Umbilical cord (tissue), 2 donors: ENCODE measurements around the gene PKP1. TPM values are rescaled to one million over a fixed set of nuclear protein-coding genes. Genes with fewer than 3 reads are reported as not detected.

Experiments used
- DNase-seq: peaks from one replicate; pipeline ENCODE4 v3.0.0-alpha.2; 2015; ENCODE audit warnings: low spot score
- total RNA-seq: library from RNA; depleted of rRNA; stranded (reverse); fragments of >200 nt; gene quantifications from one replicate; pipeline ENCODE4 v1.2.3, GENCODE V29; 2014; ENCODE audit warnings: low replicate concordance; ENCODE audit not compliant: insufficient read depth

The PKP1 gene
- total RNA-seq, 1 donor from 2014 or later = 21.9 TPM

DNA sequence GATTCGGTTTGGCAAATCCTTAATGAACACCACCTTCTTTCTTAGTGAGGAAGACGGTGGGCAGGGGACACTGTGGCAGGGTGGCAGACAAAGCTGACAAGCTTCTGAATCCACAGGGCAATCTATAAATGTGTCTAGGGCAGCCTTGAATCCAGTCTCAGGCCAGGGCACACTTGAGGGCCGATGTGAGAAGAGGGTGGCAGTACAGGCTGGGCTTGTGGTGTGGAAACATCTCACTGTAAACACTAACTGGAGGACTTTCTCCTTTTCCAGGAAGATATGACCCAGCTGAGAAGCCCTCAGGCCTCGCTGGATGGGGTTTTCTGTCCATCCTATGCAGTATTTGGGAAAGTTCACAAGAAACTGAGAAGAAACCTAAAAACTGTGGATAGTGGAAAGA is 46.5 kb downstream of the PKP1 start:
- no peak for DNase-seq

GRCh38 chr1:201330541-201330940 is 47.2 kb downstream of the PKP1 start:
- DNase-seq = no peak

DNA sequence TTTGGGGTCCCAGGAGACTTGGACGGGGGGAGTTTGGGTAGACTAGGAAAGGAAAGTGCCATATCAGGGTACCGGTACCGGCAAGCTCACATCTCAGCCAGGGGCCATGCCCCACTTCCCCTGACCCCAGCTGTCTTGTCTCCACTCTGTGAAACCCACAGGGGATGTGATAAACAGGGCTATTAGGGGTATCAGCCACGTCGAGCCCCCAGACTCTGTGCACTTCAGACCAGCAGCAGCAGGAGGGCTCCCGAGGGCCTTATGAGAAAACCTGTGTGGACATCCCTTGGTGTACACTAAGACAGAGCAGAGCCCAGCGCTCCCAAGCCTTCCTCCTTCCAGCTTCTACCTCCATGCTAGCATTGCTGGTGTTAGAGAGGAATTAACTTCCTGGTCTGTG is 47.9 kb downstream of the PKP1 start:
- DNase-seq = no peak

GRCh38 chr1:201332021-201332420 is 48.7 kb downstream of the PKP1 start:
- no peak for DNase-seq

DNA sequence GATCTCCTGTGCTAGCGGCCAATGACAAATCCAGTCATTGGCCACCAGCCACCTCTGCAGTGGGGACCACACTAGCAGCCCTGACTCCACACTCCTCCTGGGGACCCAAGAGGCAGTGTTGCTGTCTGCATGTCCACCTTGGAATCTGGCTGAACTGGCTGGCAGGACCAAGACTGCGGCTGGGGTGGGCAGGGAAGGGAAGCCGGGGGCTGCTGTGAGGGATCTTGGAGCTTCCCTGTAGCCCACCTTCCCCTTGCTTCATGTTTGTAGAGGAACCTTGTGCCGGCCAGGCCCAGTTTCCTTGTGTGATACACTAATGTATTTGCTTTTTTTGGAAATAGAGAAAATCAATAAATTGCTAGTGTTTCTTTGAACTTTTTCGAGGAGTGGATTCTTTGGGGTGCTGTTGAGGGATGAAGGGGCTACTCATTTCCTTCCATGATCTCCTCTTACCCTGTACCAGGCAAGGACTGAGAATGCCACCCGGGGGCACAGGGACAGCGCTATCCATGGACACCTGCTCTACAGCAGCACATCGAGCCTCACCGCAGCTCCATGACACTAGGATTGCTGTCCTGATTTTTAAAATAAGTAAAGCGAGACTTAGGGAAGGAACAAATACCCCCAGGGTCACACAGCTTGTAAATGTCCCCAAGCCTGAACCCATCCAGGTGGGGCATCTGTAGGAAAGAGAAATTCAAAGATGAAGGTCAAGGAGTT is 49.5 kb downstream of the PKP1 start:
- DNase-seq = no peak

- DNase-seq = no peak
Measured at GRCh38 chr1:201334325-201335173, 51.2 kb downstream of the PKP1 start.

GRCh38 chr1:201335174-201335870 is 52.0 kb downstream of the PKP1 start:
- DNase-seq = no peak

DNA sequence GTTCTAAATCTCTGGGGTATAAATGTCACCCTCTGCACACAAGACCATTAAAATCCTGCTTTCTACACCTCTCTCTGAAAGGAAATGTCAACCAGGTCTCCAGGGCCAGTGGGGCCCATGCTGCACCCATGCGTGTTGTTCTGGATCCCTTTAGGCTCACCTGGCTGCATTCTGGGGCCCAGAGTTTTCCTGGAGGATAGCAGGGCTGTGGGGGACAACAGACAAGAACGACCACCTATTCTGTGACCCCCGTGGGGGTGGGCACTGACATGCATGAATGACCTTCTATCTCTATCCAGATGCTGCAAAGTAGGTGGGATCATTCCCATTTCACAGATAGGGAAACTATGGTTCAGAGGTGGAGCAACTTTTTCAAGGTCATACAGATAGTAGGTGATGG is 52.6 kb downstream of the PKP1 start:
- DNase-seq = no peak

GRCh38 chr1:201336711-201337450 is 53.6 kb downstream of the PKP1 start:
- no peak for DNase-seq

DNA sequence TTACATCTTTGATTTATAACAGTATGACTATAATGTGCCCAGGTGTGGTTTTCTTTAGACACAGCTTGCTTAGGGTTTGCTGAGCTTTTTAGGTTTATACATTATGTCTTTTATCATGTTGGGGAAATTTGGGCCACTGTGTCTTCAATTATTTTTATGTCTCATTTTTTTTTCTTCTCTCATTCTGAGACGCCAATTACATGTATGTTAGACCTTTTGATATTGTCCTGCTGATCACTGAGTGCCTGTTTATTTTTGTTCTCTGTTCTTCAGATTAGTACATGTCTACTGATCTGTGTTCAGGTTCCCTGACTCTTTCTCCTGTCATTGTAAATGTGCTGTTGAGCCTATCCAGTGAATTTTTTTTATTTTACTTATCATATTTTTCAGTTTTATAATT is 58.1 kb downstream of the PKP1 start:
- no peak for DNase-seq

DNA sequence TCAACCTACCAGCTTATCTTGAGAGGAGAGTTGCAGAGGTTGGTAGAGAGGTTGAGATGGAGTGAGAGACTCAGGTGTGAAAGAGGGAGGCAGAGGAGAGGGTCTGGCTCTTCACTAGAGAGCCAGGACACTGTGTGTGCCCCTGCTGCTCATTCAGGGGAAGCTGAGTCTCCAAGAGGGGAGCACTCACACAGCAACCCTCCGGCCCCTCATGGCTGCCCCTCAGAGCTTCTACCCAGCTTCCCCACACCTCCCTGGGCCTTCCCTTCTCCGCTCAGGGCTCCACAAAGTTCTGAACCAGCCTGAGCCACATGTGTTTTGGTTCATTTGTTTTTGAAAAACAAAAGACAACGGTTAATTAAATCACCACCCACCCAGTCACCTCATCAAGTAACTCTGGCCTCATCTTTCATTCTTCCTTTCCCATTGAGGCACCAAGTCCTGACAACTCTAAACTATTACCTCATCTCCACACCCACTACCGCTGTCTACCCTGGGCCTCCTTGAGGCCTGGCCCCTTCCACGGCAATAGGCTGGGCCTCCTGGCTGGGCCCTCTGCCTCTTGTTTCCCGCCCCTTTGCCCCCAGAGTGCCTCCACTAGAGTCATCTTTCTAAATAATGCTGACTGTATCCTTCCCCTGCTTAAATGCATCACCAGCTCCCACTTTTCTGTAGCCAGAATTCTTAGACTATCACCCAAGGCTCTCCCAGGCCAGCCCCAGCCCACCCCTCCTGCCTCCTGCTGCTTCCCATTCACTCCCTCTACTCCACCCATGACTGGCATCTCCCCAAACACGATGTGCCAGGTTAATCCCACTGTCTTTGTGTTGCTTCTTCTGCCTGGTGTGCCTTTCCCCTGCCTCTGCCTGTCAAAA is 61.1 kb downstream of the PKP1 start:
- DNase-seq = peak; percentile 83

DNA sequence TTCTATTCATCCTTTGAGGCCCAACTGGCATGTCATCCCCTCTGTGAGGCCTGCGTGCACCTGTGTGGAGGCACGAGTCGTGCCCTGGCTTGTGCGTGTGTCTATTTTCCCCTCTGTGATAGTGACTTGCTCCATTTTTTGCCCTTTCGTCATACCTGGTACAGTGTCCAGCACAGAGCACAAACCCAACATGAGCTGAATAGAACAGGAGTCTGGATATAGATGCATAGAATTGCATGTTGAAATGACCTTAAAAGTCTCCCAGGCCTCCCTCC is 61.7 kb downstream of the PKP1 start:
- DNase-seq = no peak

DNA sequence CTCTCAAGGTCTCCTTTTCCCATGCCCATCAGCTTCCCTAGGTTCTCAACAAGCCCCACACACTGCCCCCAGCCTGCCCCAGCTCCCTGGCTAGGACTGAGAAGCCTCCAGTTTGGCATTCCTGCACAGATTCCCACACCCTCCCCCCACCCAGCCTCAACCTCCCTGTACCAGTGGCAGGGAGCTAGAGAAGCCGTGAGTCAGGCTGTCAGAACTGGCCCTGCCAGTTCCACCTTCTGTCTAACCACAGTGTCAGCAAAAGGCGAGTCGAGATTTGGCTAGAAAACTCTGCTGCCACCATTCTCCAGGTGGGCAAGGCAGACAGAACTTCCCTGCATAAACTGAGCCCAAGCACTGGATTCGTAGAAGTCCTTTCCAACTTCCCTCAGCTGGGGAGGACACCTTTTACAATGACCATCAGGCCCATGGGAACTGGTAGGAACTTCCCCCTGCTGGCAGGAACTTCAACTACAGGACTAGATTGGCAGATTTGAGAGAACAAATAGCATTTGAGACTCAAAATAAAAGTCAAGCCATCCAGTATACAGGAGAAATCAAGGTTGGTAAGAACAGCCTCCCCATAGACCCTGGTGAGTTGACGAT is 63.1 kb downstream of the PKP1 start:
- DNase-seq = peak; percentile 69

GRCh38 chr1:201346987-201347386 is 63.7 kb downstream of the PKP1 start:
- no peak for DNase-seq

GRCh38 chr1:201347498-201348210 is 64.3 kb downstream of the PKP1 start:
- peak; percentile 7 for DNase-seq

DNA sequence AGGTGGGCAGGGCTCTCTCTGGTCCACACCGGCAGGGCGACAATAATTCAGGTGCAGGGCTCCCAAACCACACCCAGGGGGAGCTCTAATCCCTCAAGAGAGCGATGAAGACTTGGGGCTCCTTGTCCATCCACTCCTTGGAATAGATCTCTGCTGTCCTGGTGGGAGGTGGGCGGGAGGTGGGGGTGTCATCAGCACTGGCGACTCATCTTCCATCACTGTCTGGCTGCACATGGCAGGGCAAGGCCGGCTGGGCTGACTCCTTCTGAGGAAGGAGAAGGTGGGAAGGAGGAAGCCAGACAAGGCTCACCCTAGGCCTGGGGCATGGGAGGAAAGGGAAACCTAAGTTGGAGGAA is 64.9 kb downstream of the PKP1 start:
- DNase-seq = peak; percentile 56

DNA sequence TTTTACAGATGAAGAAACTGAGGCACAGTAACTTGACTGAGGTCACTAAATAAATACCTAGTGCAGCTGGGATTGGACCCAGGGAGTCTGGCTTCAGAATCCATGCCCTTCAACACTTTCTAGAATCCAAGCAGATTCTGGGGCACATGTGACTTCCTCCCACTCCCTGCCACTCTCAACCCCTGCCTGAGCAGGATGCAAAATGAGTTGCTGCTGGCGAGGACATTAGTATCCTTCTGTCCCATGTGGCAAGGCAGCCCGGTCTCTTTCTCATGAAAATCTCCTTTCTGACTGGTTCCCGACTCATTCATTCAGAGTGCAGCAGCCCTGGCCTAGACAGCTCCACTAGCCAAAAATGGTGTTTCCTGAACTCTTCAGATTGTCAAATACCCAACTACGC is 65.8 kb downstream of the PKP1 start:
- DNase-seq = no peak

DNA sequence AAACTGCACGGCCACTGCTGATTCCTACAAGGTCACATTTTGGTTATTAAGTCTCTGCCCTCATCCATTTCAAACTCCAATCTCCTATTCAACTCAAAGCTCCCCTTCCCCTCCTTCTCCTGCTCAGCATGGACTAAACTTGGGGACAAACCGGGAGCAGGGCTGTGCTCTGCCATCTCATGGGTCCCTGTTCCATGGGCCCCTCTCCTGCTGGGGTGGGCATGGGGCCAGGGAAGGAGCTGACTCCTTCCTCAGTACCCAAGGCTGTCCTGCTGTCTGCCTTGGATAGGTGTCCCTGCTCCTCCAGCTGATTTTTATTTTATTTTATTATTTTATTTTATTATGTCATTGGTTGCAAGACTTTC is 67.0 kb downstream of the PKP1 start:
- no peak for DNase-seq

- DNase-seq = no peak
Measured at GRCh38 chr1:201350884-201351283, 67.6 kb downstream of the PKP1 start.

DNA sequence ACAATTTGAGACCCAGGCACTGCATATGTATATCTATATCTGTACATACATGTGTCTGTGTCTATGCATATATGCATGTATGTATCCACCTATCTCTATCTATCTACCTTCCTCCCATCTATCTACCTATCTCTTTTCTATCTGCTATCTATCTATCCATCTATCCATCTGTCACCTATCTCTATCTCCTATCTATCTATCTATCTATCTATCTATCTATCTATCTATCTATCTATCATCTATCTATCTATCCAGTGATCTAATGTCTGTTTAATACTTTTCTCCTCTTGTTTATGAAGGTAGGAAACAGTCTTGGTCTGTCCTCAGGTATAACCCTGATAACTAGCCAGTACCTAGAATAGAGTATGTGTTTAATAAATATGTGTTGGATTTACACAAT is 68.3 kb downstream of the PKP1 start:
- no peak for DNase-seq
